Astrocyte (in vitro differentiated cells and primary cell): ENCODE data around the gene ACTG1.
A peak's percentile ranks its signal among the peaks of the same experiment; 100 is the strongest.

Experiments
- CTCF ChIP-seq: IDR thresholded peaks from 2 replicates; pipeline ENCODE4 v1.5.1; 2011; ENCODE audit warnings: low read depth, mild to moderate bottlenecking, inconsistent platforms, low read length, moderate library complexity; ENCODE audit not compliant: insufficient read depth
- EZH2 ChIP-seq: IDR thresholded peaks from 2 replicates; pipeline ENCODE4 v1.6.1; 2012; ENCODE audit warnings: mild to moderate bottlenecking, low read length, inconsistent platforms; ENCODE audit not compliant: insufficient read depth

- peak; percentile 16 for TF ChIP-seq CTCF
- no peak for TF ChIP-seq EZH2
Observed at GRCh38 chr17:81558941-81559806, 46.6 kb upstream of the ACTG1 start.
